GM19452 (cell line): ENCODE measurements around the gene MRTO4.
"Not testable (repeated sequence)": the region's sequence is repeated elsewhere in the genome, so short reads cannot be mapped to it uniquely, and the experiment has no call there.

Experiments used
- ATAC-seq: cut with Tn5 transposase; IDR thresholded peaks from one replicate; pipeline ENCODE4 v1.9.1; 2021; ENCODE audit not compliant: unreplicated experiment

Gene MRTO4

DNA sequence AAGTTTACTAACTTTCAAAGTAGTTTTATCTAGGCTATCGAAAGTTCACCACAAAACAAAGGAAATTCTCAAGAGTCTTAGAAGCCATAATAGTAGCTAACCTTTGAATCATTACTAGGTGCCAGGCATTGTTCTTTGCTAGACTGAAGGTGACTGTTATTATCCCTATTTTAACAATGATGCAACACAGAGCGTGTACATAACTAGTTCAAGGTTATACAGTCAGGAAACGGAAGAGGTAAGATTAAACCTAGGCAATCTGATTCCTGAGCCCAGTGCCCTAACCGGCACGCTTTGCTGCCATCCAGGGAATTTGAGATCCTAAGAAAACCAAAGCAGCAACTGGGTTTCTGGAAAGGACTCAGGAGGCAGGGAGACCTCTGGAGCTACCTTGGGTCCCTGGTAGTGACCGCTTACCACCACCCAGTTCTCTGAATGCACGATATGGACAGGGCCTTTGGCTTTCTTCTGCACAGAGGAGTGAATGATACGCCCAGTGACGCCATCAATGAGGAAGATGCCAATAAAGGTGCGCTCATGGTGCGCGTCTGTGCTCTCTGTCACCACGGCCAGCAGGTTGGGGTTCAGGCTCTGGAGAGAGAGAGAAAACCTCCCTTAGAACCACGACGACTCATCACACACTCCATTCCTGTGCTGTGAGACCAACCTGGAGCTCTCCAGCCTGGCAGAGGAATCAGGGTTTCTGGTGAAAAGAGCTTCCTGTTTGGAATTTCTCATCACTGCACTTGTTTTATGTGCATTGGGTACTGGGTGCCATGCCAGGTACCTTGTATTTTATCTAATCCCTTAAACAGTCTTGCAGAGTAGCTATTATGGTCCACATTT is 28.4 kb upstream of the MRTO4 start:
- no peak for ATAC-seq

DNA sequence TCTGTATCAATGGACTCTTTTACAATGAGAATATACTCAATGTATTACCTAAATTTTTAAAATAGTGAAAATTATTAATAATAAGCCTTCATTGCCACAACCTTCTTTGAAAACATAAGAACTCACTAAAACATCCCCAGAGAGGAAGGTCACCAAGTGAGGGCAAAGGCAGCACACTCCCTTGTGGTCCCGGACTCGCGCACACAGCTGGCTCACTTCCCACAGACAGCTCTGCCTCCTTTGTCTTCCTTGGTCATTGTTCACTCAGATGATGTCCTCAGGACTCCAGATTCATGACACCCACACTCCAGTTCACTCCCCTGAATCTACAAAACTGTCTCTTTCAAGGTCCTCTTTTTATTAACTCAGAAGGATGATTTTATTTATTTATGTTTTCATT is 22.4 kb upstream of the MRTO4 start:
- ATAC-seq = no peak

GRCh38 chr1:19229828-19230325 is 21.7 kb upstream of the MRTO4 start:
- no peak for ATAC-seq

DNA sequence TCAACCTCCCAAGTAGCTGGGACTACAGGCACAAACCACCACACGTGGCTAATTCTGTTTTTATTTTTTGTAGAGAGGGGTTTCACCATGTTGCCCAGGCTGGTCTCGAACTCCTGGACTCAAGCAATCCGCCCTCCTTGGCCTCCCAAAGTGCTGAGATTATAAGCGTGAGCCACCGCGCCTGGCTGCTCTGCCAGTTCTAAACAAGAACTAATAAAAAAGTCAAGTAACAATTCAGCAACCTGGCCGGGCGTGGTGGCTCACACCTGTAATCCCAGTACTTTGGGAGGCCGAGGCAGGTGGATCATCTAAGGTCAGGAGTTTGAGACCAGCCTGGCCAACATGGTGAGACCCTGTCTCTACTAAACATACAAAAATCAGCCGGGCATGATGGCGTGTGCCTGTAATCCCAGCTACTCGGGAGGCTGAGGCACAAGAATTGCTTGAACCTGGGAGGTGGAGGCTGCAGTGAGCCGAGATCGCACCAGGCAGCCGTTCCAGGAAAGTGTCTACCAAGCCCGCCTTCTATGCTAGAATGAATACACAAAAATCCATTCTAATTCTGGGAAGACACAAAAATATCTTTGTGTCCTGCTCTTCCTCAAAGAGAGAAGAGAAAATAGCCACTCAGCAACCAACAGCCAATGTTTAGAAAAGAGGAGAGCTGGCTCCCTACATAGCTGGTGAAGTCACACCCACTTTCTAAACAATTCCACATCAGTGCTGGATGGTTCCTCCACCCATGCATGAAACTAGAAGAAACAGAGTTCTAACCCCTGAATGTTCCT is 19.7 kb upstream of the MRTO4 start:
- ATAC-seq = not testable (repeated sequence)

DNA sequence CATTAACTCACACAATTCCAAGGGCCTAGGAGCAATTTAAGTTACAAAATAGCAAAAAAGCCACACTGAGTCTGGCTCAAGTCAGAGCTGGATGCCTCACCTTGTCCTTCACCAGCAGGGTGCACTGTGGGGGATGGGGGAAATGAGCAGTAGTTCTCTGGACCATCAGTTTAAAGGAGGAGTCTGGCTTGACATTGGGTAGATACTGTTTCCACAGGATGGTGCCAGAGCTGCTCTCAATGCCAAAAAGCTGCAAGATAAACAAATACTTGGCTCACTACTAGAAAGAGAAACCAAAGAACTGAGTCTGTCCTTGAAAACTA is 19.1 kb upstream of the MRTO4 start:
- ATAC-seq = no peak

DNA sequence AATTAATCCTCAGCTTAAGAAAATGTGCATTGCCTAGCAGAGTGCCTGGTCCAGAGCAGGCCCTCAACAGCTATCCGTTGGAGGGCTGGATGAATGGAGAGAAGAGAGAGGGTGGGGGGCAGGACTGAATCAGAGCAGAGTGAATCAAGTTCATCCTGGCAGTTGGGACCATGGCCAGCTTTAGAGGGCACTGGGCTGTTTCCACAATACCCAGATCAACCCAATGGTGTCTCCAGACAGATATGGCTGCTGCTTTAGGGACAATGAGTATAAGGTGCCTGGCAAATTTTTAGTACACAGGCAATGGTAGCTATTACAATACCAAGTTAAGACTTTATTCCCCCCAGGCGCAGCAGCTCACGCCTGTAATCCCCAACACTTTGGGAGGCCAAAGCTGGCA is 17.4 kb upstream of the MRTO4 start:
- no peak for ATAC-seq

DNA sequence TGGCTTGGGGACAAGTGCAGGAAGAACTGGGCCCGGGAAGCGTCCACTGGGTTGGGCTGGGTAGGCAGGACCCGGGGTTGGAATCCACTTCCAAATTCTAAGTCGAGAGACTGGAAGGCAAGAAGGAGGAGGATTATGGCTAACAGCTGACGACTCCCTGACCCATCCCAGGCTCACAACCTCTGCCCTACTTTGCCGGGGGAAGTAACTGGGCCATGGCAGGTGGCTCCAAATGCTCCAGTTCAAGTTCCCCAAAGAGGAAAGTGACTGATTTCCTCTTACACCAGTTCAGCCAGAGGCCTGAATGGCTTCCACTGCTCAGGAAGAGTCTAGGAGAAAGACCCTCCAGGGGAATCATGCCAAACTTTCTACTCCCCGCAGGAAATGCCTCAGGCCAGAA is 11.7 kb upstream of the MRTO4 start:
- no peak for ATAC-seq

DNA sequence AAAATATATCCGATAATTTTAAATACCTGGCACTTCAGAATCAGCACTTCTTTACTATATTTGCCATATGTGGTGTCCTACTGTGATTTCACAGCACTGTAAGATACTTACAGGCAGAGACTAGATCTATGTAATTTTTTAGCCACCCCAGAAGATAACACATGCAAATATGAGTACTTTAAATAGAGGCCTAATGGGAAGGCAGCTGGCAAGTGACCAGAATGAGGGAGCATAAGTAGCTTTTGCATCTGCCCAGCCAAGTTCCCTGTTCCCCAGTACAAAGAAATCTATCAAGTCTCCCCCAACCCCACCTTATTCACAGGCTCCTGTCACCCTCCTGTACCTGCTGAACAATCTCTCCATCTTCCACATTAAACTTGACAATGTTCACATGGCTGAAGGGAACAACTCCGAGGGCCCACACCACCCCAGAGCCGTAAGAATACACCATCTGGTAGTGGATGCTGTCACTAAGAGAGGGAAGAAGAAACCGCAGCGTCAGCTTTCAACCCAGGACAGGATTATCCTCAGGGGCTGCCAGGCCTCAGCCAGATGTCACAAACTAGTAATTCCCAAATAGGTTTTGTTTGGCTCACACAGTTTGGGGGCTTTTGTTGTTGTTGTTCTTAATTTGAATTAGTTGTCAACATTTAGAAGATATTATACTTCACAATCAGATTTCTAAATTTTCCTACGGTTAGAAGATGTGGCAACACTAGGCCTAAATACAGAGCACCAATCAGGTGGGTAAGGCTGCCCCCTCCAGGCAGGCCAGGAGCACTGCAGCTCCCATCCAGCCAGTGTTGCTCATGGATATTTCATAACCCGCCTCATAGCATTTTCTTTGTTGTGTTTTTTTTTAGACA is 10.7 kb upstream of the MRTO4 start:
- ATAC-seq = no peak

DNA sequence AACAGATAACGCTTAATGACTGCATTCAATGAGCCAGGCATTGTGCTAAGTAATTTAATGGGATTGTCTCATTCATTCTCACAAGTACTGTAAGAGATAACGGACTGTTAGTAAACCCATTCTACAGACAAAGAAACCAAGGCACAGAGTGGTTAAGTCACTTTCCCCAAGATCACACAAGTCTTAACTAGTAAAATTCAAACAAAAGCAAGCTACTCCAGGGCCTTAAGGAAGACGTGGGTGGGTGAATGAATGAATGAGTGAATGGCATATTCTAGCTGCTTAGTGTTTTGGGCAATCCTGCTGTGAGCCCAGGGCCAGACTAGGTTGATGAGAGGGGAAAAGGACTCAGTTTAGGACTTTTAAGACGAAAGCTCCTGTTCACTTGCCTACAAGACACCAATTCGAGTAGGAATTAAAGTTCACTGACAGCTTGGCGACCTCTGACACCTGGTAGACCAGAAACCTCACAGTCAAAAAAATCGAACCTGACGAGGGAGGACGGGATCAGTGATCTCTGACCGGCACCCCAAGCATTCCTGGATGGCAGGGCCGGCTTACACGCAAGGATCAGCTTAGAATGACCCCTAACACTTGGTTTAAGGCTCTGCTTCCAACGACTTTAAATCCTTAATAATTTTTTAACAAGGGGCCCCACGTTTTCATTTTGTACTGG is 838 bp upstream of the MRTO4 start:
- ATAC-seq = no peak

DNA sequence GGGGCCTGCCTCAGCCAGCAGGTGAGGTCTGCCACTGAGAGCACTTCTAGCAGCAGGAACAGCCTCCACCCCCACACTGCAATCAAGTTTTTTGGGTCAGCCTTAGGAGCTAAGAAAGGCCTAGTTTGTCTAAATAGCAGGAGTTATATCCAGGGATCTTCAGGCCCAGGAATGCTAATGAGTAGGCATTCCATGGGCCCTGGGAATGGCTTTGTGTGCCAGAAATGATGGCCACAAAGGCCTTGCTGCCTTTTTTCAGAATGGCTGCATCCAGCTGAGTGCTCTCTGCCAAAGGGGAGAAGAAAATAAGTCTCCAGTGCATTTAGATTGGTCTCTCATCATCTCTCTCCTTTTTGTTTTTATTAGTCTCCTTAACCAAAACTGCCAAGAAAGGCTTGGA is 2.8 kb downstream of the MRTO4 start:
- no peak for ATAC-seq

DNA sequence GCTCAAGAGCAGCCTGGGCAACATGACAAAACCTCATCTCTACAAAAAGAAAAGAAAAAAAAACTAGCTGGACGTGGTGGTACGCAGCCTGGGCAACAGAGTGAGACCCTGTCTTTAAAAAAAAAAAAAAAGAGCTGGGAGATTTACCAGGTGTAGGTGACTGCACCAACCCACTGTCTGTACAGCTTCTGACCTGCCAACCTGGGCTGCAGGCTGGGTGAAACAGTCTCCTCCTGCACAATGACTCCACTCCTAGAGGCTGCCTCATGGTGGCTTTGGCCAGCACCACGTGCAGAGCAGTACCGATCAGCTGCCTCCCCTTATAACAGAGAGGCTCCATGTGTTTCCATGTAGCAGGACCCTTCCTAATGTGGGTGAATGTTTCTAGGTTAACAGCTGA is 3.7 kb downstream of the MRTO4 start:
- ATAC-seq = no peak

GRCh38 chr1:19256301-19256700 is 4.7 kb downstream of the MRTO4 start:
- ATAC-seq = not testable (repeated sequence)

DNA sequence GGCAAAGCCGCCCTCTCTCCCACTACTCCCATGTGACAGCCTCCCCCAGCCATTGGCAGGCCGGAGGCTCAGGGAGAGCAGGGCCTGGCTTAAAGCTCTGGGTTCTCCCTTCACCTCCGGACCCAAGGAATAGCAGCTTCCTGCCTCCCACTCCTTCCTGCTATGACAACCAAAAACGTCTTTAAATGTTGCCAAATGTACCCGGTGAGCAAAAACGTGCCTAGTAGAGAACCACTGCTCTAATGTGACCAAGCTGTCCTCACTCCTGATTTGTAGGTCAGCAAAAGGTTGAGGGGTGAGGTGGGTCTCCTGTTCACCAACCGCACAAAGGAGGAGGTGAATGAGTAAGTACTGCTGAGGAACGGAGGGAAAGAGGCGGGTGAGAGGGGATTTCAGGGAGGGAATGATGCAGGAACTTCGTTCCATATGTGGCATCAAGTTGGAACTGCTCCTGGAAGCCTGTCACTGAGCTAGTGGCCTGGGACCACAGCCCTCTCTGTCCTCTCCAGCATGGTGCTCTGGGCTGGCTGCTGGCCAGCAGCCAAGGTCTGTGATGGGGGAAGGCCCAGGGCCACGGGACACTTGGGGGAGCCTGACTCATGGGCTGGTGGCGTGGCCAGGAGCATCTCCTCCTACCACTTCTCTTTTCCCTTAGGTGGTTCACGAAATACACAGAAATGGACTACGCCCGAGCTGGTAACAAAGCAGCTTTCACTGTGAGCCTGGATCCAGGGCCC is 5.7 kb downstream of the MRTO4 start:
- ATAC-seq = no peak

DNA sequence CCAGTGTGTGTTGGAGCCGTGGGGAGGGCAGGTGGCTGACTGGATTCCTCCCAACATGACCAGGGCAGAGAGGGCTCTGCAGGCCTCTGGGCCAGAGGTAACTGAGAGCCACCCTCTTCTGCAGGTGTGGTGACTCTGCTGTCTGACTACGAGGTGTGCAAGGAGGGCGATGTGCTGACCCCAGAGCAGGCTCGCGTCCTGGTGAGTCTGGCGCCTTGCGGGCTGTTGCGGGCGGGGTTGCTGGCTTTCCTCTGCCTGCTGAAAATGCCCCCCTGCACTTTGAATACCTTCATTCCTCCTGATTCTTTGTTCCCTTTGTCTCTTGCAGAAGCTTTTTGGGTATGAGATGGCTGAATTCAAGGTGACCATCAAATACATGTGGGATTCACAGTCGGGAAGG is 6.7 kb downstream of the MRTO4 start:
- no peak for ATAC-seq

GRCh38 chr1:19260211-19261138 is 8.9 kb downstream of the MRTO4 start:
- no peak for ATAC-seq

DNA sequence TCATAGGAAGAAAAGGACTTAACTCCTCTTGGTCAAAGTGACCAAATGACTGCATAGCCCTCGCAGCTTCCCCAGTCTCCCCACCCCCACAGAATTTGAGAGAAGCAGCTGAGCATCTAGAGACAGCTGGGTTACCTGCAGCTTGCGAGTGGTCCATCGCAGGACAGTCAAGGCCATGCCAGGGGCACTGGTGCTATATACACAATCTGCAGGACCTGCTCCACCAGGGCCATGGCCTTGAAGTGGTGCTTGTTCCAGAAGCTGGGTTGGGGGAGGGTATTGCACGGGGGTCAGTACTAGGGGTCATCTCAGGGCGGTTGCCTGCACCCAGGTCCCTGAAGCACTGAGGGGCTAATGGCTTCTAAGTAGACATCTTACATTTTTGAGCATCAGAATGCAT is 10.4 kb downstream of the MRTO4 start:
- ATAC-seq = no peak

- ATAC-seq = no peak
Measured at GRCh38 chr1:19262744-19263143, 11.1 kb downstream of the MRTO4 start.

DNA sequence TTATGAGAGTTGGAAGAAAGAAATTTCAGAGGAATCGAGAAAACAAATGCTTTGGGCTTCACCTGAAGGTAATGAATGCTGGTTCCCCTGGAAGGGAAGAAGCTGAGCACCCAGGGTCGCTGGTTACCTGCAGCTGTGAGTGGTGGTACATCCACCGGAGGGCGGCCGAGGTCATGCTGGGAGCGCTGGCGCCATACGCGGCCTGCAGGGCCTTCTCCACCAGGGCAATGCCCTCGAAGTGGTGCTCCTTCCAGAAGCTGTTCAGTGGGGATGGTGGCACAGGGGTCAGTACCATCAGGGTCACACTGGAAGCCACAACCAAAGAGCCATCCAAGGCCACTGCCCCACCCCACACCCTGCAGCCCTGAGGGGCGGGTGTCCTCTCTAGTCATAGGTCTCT is 16.8 kb downstream of the MRTO4 start:
- ATAC-seq = no peak
